Astrocyte (in vitro differentiated cells and primary cell): ENCODE data around the gene FUT9. TPM values are rescaled to one million over a fixed set of nuclear protein-coding genes. Genes with fewer than 3 reads are reported as not detected.
"Not testable (repeated sequence)": the region's sequence is repeated elsewhere in the genome, so short reads cannot be mapped to it uniquely, and the experiment has no call there.

Experiments used
- DNase-seq: peaks from one replicate; pipeline ENCODE4 v3.0.0-alpha.2; 2010; ENCODE audit warnings: low read depth
- FAIRE-seq: peaks from 2 replicates; lab custom pipeline; 2011; peaks lifted over from hg19 to GRCh38; lab: Jason Lieb, UNC
- H2AFZ ChIP-seq: 2 replicates; pipeline ENCODE4 v1.6.0; 2012; ENCODE audit warnings: low read depth, low read length, inconsistent platforms
- H3K27ac ChIP-seq: 2 replicates; pipeline ENCODE4 v1.5.1; 2011; ENCODE audit warnings: low read depth, low read length, inconsistent platforms
- H3K27me3 ChIP-seq: 2 replicates; pipeline ENCODE4 v1.6.0; 2011; ENCODE audit warnings: low read length, inconsistent platforms; ENCODE audit not compliant: insufficient read depth
- H3K36me3 ChIP-seq: 2 replicates; pipeline ENCODE4 v1.5.1; 2011; ENCODE audit warnings: low read length, inconsistent platforms; ENCODE audit not compliant: insufficient read depth
- H3K4me1 ChIP-seq: 2 replicates; pipeline ENCODE4 v1.5.1; 2011; ENCODE audit warnings: low read length, inconsistent platforms; ENCODE audit not compliant: insufficient read depth
- H3K4me2 ChIP-seq: 2 replicates; pipeline ENCODE4 v1.6.0; 2012; ENCODE audit warnings: low read length, inconsistent platforms
- H3K4me3 ChIP-seq: 2 replicates; pipeline ENCODE4 v1.5.1; 2011; ENCODE audit warnings: low read depth, mild to moderate bottlenecking, low read length, inconsistent platforms; ENCODE audit not compliant: insufficient read depth
- H3K79me2 ChIP-seq: 2 replicates; pipeline ENCODE4 v1.6.0; 2012; ENCODE audit warnings: mild to moderate bottlenecking, low read length, inconsistent platforms; ENCODE audit not compliant: insufficient read depth
- H3K9ac ChIP-seq: 2 replicates; pipeline ENCODE4 v1.6.0; 2012; ENCODE audit warnings: mild to moderate bottlenecking, low read length, inconsistent platforms
- H3K9me3 ChIP-seq: 2 replicates; pipeline ENCODE4 v1.5.1; 2012; ENCODE audit warnings: low read depth, mild to moderate bottlenecking, low read length, inconsistent platforms; ENCODE audit not compliant: insufficient read depth
- H4K20me1 ChIP-seq: 2 replicates; pipeline ENCODE4 v1.6.0; 2012; ENCODE audit warnings: low read length, inconsistent platforms; ENCODE audit not compliant: insufficient read depth
- H3K27ac Mint-ChIP-seq: one replicate; pipeline ENCODE4 v1.8.0; 2021; ENCODE audit warnings: mild to moderate bottlenecking, mixed read lengths; ENCODE audit not compliant: unreplicated experiment
- H3K27me3 Mint-ChIP-seq: one replicate; pipeline ENCODE4 v1.8.0; 2021; ENCODE audit warnings: low read depth, mixed read lengths; ENCODE audit not compliant: unreplicated experiment
- H3K36me3 Mint-ChIP-seq: one replicate; pipeline ENCODE4 v1.8.0; 2021; ENCODE audit warnings: low read depth, mixed read lengths; ENCODE audit not compliant: unreplicated experiment
- H3K4me1 Mint-ChIP-seq: one replicate; pipeline ENCODE4 v1.8.0; 2021; ENCODE audit warnings: low read depth, mixed read lengths; ENCODE audit not compliant: unreplicated experiment
- H3K4me3 Mint-ChIP-seq: one replicate; pipeline ENCODE4 v1.8.0; 2021; ENCODE audit warnings: mild to moderate bottlenecking, moderate library complexity, mixed read lengths; ENCODE audit not compliant: unreplicated experiment
- H3K9me3 Mint-ChIP-seq: one replicate; pipeline ENCODE4 v1.8.0; 2021; ENCODE audit warnings: mild to moderate bottlenecking, mixed read lengths; ENCODE audit not compliant: unreplicated experiment
- EZH2 ChIP-seq: IDR thresholded peaks from 2 replicates; pipeline ENCODE4 v1.6.1; 2012; ENCODE audit warnings: mild to moderate bottlenecking, low read length, inconsistent platforms; ENCODE audit not compliant: insufficient read depth
- total RNA-seq: library from RNA; stranded (reverse); gene quantifications from 2 replicates; pipeline ENCODE4 v1.2.1, GENCODE V29; 2021
- TF ChIP-seq, protein P1 (sequence below): IDR thresholded peaks from 2 replicates; pipeline ENCODE4 v1.5.1; 2011; ENCODE audit warnings: low read depth, mild to moderate bottlenecking, inconsistent platforms, low read length, moderate library complexity; ENCODE audit not compliant: insufficient read depth

FUT9 gene
- total RNA-seq, 1 donor from 2014 or later = 0.20 TPM

- no peak overlapping the region for H3K4me2 ChIP-seq
- no peaks in the 10 kb centered on the region for H3K4me1 Mint-ChIP-seq
- H3K9me3 ChIP-seq = no peaks in the 10 kb centered on the region
- no peaks in the 10 kb centered on the region for H3K27me3 Mint-ChIP-seq
- H4K20me1 ChIP-seq = no peaks in the 10 kb centered on the region
- no peaks in the 10 kb centered on the region for H3K27me3 ChIP-seq
- no peaks in the 10 kb centered on the region for H3K4me1 ChIP-seq
- no peak overlapping the region for H3K27ac ChIP-seq
- H3K9me3 Mint-ChIP-seq = peaks cover 3% of the 10 kb centered on the region
- DNase-seq (no peak), FAIRE-seq (no peak)
- no peak overlapping the region for H3K27ac Mint-ChIP-seq
- no peaks in the 10 kb centered on the region for H3K36me3 Mint-ChIP-seq
- no peaks in the 10 kb centered on the region for H3K36me3 ChIP-seq
- no peak overlapping the region for H3K9ac ChIP-seq
- TF ChIP-seq, protein P1, sequence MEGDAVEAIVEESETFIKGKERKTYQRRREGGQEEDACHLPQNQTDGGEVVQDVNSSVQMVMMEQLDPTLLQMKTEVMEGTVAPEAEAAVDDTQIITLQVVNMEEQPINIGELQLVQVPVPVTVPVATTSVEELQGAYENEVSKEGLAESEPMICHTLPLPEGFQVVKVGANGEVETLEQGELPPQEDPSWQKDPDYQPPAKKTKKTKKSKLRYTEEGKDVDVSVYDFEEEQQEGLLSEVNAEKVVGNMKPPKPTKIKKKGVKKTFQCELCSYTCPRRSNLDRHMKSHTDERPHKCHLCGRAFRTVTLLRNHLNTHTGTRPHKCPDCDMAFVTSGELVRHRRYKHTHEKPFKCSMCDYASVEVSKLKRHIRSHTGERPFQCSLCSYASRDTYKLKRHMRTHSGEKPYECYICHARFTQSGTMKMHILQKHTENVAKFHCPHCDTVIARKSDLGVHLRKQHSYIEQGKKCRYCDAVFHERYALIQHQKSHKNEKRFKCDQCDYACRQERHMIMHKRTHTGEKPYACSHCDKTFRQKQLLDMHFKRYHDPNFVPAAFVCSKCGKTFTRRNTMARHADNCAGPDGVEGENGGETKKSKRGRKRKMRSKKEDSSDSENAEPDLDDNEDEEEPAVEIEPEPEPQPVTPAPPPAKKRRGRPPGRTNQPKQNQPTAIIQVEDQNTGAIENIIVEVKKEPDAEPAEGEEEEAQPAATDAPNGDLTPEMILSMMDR = no peak
- TF ChIP-seq EZH2 = no peak
- no peaks in the 10 kb centered on the region for H3K79me2 ChIP-seq
- no peak overlapping the region for H3K4me3 Mint-ChIP-seq
- no peak overlapping the region for H2AFZ ChIP-seq
- no peak overlapping the region for H3K4me3 ChIP-seq
These were observed 242.0 kb downstream of the FUT9 start for GRCh38 chr6:96257751-96258150.

DNA sequence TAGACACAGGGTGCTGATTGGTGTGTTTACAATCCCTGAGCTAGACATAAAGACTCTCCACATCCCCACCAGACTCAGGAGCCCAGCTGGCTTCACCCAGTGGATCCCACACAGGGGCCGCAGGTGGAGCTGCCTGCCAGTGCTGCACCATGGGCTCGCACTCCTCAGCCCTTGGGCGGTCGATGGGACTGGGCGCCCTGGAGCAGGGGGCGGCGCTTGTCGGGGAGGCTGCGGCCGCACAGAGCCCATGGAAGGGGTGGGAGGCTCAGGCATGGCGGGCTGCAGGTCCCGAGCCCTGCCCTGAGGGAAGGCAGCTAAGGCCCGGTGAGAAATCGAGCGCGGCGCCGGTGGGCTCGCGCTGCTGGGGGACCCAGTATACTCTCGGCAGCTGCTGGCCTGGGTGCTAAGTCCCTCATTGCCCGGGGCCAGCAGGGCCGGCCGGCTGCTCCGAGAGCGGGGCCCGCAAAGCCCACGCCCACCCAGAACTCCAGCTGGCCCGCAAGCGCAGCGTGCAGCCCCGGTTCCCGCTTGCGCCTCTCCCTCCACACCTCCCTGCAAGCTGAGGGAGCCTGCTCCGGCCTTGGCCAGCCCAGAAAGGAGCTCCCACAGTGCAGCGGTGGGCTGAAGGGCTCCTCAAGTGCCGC is 245.1 kb downstream of the FUT9 start:
- not testable (repeated sequence) for FAIRE-seq, H3K4me2 ChIP-seq, H3K27ac ChIP-seq, H2AFZ ChIP-seq, H3K36me3 ChIP-seq, H4K20me1 ChIP-seq, H3K9me3 ChIP-seq, H3K27ac Mint-ChIP-seq, H3K9me3 Mint-ChIP-seq, H3K9ac ChIP-seq, H3K4me3 Mint-ChIP-seq, H3K4me1 Mint-ChIP-seq, H3K27me3 ChIP-seq, H3K4me1 ChIP-seq, H3K27me3 Mint-ChIP-seq, H3K79me2 ChIP-seq, H3K36me3 Mint-ChIP-seq, DNase-seq, H3K4me3 ChIP-seq
